Heart left ventricle (tissue), 13 donors: Measurements from ENCODE around the gene PIAS4.

Experiments
- POLR2A ChIP-seq, 2 donors: fragments of 450-650 bp; IDR thresholded peaks; one replicate each; pipeline ENCODE4 v1.6.1; 2017; ENCODE audit warnings: antibody characterized with exemption in 2 of 2, mild to moderate bottlenecking in 2 of 2, moderate library complexity in 2 of 2
- TF ChIP-seq, protein P1 (sequence below), 12 donors: fragments of 200-600 bp; sonication (generic) in 4 of 12; IDR thresholded peaks; one replicate each; pipeline versions ENCODE4 v1.5.0 to v1.8.0; 2018 to 2022; ENCODE audit warnings: antibody characterized with exemption in 12 of 12, mild to moderate bottlenecking in 5 of 12
- donor health status: ischemic (EF 13 %, LVEDD 7.1; RV severe dilation, severe dysfunction).
- donor health status: DM: no; HTN: yes; CAD: no.
- donor health status: DM: no; HTN: no; CAD: no.
- donor health status: ischemic (EF 25% LVEDD 6.9; RV normal size, moderate dysfunction).
- donor health status: ischemic (EF 25% LVEDD 5.7; RV mildly dilated, moderate dysfunction).
- donor health status: ischemic (EF 35%, LVEDD 5.7; RV mildly dilated, moderate dysfunction).
- donor health status: nonischemic (EF 11% LVEDD 7.7; RV severe dilation, severe dysfunction).
- donor health status: DM: yes; HTN: yes; CAD: no.
- donor health status: PGD.
- donor health status: ischemic (EF 29% LVEDD 5.4; RV normal size, mild dysfunction).
- donor health status: nonischemic (EF 23%, LVEDD 6.1; RV moderate dilation, normal function).

DNA sequence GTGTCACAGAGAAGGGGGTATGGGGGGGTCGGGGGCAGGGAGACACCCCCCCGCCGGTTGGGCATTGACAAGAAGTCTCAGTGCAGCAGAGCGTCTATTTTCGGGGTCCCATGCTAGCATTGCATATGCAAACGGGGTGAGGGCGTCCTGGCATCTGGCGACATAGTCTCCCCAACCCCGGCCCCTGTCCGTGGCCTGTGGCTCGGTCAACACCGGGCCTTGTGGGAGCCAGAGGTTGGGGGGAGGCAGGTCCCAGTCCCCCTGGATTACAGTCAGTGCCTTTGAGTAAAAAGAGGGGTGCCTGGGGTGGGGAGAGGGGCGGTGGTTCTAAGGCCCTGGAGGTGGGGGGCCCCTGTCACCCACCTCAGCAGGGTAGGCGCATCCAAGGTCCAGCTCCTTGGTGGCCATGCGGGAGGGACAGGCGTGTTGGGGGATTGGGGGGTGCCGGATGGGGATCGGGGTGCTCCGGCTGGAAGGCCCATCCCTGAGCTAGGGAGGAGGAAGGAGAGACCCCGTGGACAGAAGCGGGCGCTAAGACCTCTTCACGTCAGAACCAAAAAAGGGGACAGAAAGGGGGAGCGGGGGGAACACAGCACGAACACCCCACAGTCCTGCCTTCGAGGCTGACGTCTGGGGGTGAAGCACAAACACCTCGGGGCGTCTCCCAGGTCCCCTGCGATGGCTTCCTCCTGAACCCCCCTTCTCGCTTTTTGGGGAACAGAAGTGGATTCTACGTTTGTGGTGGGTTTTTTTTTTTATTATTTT is 38.2 kb downstream of the PIAS4 start:
- TF ChIP-seq, protein P1, sequence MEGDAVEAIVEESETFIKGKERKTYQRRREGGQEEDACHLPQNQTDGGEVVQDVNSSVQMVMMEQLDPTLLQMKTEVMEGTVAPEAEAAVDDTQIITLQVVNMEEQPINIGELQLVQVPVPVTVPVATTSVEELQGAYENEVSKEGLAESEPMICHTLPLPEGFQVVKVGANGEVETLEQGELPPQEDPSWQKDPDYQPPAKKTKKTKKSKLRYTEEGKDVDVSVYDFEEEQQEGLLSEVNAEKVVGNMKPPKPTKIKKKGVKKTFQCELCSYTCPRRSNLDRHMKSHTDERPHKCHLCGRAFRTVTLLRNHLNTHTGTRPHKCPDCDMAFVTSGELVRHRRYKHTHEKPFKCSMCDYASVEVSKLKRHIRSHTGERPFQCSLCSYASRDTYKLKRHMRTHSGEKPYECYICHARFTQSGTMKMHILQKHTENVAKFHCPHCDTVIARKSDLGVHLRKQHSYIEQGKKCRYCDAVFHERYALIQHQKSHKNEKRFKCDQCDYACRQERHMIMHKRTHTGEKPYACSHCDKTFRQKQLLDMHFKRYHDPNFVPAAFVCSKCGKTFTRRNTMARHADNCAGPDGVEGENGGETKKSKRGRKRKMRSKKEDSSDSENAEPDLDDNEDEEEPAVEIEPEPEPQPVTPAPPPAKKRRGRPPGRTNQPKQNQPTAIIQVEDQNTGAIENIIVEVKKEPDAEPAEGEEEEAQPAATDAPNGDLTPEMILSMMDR (IDR thresholded peaks at IDR 0.05) = no peak
- TF ChIP-seq POLR2A (IDR thresholded peaks at IDR 0.05) = no peak
